GM12864 (cell line): ENCODE measurements around the gene MCMBP.
"Not testable (repeated sequence)": the region's sequence is repeated elsewhere in the genome, so short reads cannot be mapped to it uniquely, and the experiment has no call there.

Experiments
- DNase-seq: peaks from one replicate; pipeline ENCODE4 v3.0.0-alpha.2; 2011; ENCODE audit warnings: low read depth
- H3K4me3 ChIP-seq: 2 replicates; pipeline ENCODE4 v1.5.1; 2011; ENCODE audit warnings: mild to moderate bottlenecking, low read depth, low read length, control low read depth
- CTCF ChIP-seq: IDR thresholded peaks from 2 replicates; pipeline ENCODE4 v1.5.1; 2011; ENCODE audit warnings: low read depth, mild to moderate bottlenecking, moderate library complexity, low read length, control low read depth, inconsistent platforms; ENCODE audit errors: missing control alignments

Gene MCMBP

GRCh38 chr10:119871881-119872609 lies 598 bp downstream of the MCMBP start:
- H3K4me3 ChIP-seq: peak overlapping the region; percentile 93
- no peak for DNase-seq
- no peak for TF ChIP-seq CTCF

DNA sequence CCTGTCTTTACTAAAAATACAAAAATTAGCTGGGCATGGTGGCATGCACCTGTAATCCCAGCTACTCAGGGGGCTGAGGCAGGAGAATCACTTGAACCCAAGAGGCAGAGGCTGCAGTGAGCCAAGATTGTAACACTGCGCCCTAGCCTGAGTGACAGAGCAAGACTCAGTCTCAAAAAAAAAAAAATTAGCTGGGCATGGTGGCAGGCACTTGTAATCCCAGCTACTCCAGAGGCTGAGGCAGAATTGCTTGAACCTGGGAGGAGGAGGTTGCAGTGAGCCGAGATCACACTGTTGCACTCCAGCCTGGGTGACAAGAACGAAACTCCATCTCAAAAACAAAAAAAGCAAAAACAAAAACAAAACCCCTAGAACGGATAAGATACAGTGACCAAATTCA lies 3.2 kb downstream of the MCMBP start:
- not testable (repeated sequence) for DNase-seq, H3K4me3 ChIP-seq

- no peak overlapping the region for H3K4me3 ChIP-seq
- no peak for DNase-seq
- TF ChIP-seq CTCF: no peak
Measured at GRCh38 chr10:119867317-119867716, 5.3 kb downstream of the MCMBP start.

DNA sequence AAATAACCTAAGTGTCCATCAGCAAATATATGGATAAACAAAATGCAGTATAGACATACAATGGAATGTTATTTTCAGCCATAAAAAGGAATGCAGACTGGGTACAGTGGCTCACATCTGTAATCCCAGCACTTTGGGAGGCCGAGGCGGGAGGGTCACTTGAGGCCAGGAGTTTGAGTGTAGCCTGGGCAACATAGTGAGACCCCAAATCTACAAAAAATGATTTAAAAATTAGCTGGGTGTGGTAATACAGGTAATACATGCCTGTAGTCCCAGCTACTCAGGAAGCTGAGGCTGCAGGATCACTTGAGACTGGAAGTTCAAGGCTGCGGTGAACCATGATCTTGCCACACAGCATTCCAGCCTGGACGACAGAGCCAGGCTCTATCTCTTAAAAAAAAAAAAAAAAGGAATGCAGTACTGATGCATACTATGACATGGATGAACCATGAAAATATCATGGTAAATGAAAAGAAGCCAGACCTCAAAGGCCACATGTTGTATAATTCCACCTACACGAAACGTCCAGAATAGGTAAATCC lies 6.9 kb downstream of the MCMBP start:
- no peak overlapping the region for H3K4me3 ChIP-seq
- no peak for TF ChIP-seq CTCF
- no peak for DNase-seq

DNA sequence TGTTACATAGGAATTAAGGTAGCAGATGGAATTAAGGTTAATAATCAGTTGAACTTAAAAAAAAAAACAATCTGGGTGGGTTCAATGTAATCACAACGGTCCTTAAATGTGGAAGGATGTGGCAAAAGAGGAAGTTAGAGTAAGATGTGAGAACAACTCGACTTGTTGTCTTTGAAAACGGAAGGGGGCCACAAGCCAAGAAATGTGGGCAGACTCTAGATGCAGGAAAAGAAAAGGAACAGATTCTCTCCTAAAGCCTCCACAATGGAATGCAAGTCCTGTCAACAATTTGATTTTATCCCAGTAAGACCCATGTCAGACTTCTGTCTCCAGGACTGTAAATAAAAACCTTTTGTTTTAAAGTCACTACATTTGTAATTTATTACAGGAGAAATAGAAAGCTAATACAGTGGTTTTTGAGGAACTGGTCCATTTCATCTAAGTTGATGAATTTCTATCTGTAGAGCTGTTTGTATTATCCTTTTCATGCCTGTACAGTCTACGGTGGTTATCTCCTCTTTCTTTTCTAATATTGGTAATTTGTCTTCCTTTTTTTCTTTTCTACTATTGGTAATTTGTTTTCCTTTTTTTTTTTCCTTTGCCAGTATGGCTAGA lies 8.6 kb downstream of the MCMBP start:
- TF ChIP-seq CTCF: no peak
- DNase-seq: no peak
- H3K4me3 ChIP-seq: no peak overlapping the region

DNA sequence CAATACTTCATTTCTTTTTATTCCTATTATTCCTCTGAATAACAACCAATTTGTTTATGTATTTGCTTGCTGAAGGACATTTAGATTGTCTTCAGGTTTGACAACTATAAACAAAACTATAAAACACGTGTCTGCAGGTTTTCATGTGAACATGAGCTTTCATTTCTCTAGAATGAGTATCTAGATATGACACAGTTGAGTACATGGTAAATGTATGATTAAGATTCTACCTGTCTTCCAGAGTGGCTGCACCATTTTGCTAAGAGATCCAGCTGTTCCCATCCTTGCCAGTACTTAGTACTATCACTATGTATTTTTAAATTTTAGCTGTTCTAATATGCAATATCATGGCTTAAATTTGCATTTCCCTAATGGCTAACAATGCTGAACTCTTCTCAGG lies 10.1 kb downstream of the MCMBP start:
- H3K4me3 ChIP-seq: no peak overlapping the region
- no peak for DNase-seq
- TF ChIP-seq CTCF: no peak

GRCh38 chr10:119860866-119861607 lies 11.6 kb downstream of the MCMBP start:
- no peak for TF ChIP-seq CTCF
- DNase-seq: no peak
- no peak overlapping the region for H3K4me3 ChIP-seq
